Thoracic aorta (tissue), 2 donors: Measurements from ENCODE around the gene GRB10. TPM values are rescaled to one million over a fixed set of nuclear protein-coding genes. Genes with fewer than 3 reads are reported as not detected.

ENCODE experiments used
- ATAC-seq: fragments of 150-250 bp; one replicate; pipeline ENCODE4 v1.8.0; 2017; ENCODE audit warnings: low read depth; ENCODE audit not compliant: insufficient number of reproducible peaks, low FRiP score
- DNase-seq: peaks from one replicate; pipeline ENCODE4 v3.0.0-alpha.2; 2020; ENCODE audit warnings: low spot score
- H3K27ac ChIP-seq, 2 donors: fragments of 200-600 bp; sonication (generic); 1 replicate in 1 of 2; 2 replicates in 1 of 2; pipeline ENCODE4 v1.5.1; 2016; ENCODE audit warnings: mild to moderate bottlenecking in 2 of 2, moderate library complexity in 2 of 2
- H3K27me3 ChIP-seq: fragments of 200-600 bp; sonication (generic); replicated peaks from 2 replicates; pipeline ENCODE4 v1.6.0; 2016; ENCODE audit warnings: mild to moderate bottlenecking; ENCODE audit not compliant: insufficient read depth
- H3K36me3 ChIP-seq: fragments of 200-600 bp; sonication (generic); one replicate; pipeline ENCODE4 v1.5.1; 2016
- H3K4me1 ChIP-seq, 2 donors: fragments of 200-600 bp; sonication (generic); 1 replicate in 1 of 2; 2 replicates in 1 of 2; pipeline versions ENCODE4 v1.5.1 to v1.6.0; 2016; ENCODE audit warnings: low read depth in 2 of 2, mild to moderate bottlenecking in 1 of 2; ENCODE audit not compliant: control insufficient read depth in 1 of 2
- H3K4me3 ChIP-seq: fragments of 200-600 bp; sonication (generic); 2 replicates; pipeline ENCODE4 v1.5.1; 2016; ENCODE audit warnings: mild to moderate bottlenecking
- H3K9me3 ChIP-seq: fragments of 200-600 bp; sonication (generic); 2 replicates; pipeline ENCODE4 v1.5.1; 2016
- CTCF ChIP-seq: fragments of 200-600 bp; sonication (generic); IDR thresholded peaks from one replicate; pipeline ENCODE4 v1.5.1; 2019; ENCODE audit warnings: antibody characterized with exemption
- total RNA-seq, 2 donors: library from RNA; depleted of rRNA; stranded (reverse); fragments of >200 nt; gene quantifications; one replicate each; pipeline versions ENCODE4 v1.1.0 to v1.2.3, GENCODE V29; 2016

GRB10 gene
- total RNA-seq, 2 donors from 2014 or later, result 59.2 to 104 TPM

DNA sequence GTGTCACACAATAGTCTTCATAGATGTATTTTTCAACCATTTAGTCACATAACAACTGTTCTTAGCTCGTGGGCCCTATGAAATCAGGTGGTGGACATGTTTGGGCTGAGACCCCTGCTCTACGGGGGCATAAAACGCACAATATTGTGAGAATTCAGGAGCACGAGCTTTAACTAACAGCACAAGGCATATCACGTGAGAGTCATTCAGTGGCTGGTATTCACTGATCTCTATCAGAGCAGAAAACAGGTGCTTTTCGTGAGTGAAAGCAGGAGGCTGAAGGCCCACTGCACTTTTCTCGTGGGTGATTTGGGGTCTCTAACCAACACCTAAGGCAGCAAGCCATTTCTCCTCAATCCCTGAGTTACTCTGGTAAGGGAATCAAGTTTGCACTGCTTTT, 42.8 kb upstream of the GRB10 start:
- no peak for DNase-seq
- H3K4me3 ChIP-seq, result no peak overlapping the region
- TF ChIP-seq CTCF, result no peak
- H3K27me3 ChIP-seq, result no peaks in the 10 kb centered on the region
- H3K4me1 ChIP-seq, result no peaks in the 10 kb centered on the region
- no peaks in the 10 kb centered on the region for H3K36me3 ChIP-seq
- no peaks in the 10 kb centered on the region for H3K9me3 ChIP-seq
- H3K27ac ChIP-seq, result no peak overlapping the region
- no peak for ATAC-seq

GRCh38 chr7:50824882-50825281, 42.2 kb upstream of the GRB10 start:
- H3K27me3 ChIP-seq, result no peaks in the 10 kb centered on the region
- H3K27ac ChIP-seq, result no peak overlapping the region
- H3K36me3 ChIP-seq, result no peaks in the 10 kb centered on the region
- no peak for TF ChIP-seq CTCF
- no peaks in the 10 kb centered on the region for H3K4me1 ChIP-seq
- no peak for DNase-seq
- no peaks in the 10 kb centered on the region for H3K9me3 ChIP-seq
- no peak overlapping the region for H3K4me3 ChIP-seq
- no peak for ATAC-seq

DNA sequence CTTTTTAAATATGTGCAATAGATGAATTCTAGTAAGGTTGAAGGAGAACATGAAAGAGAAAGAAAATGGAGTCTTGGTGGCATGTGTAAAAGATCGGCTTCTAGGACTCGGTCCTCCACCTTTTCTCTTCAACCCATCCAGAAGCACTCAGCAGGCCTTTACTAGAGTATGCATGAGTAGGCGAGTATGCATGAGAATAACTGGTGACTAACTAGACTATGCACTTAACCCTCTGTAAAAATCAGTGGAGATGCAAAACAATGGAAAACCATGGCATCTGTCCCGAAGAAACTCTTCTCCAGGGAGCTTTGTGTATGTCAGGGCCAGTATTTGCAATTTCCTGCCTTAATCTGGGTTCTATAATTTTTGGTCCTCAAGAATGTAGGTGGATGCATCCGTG, 40.0 kb upstream of the GRB10 start:
- DNase-seq, result no peak
- H3K9me3 ChIP-seq, result no peaks in the 10 kb centered on the region

DNA sequence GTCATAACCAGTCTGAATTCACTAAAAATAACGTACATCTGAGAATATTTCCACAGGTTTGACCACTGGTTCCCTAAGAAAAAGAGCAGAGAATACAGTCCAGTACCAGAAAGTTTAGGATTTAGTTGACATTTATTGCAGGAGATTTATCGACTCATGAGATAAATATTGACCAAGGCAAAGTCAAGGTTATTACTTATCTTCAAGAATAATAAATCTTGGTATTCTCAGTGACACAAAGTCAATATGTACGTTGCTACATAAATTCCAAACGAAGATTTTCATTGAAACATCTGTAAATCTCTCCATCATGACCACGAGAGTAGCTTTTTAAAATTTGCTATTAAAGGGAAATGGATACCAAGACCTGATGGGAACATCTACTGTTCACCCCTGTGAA, 39.4 kb upstream of the GRB10 start:
- Histone ChIP-seq H3K27me3 (no peaks in the 10 kb centered on the region), H3K9me3 (no peaks in the 10 kb centered on the region), H3K4me1 (no peaks in the 10 kb centered on the region), H3K36me3 (no peaks in the 10 kb centered on the region), H3K27ac (no peak overlapping the region), H3K4me3 (no peak overlapping the region)
- no peak for TF ChIP-seq CTCF
- ATAC-seq (no peak), DNase-seq (no peak)

More for the DNA sequence above, 40.0 kb upstream of the GRB10 start:
- no peak for TF ChIP-seq CTCF
- ATAC-seq, result no peak
- Histone ChIP-seq H3K4me3 (no peak overlapping the region), H3K4me1 (no peaks in the 10 kb centered on the region), H3K27ac (no peak overlapping the region), H3K36me3 (no peaks in the 10 kb centered on the region), H3K27me3 (no peaks in the 10 kb centered on the region)

DNA sequence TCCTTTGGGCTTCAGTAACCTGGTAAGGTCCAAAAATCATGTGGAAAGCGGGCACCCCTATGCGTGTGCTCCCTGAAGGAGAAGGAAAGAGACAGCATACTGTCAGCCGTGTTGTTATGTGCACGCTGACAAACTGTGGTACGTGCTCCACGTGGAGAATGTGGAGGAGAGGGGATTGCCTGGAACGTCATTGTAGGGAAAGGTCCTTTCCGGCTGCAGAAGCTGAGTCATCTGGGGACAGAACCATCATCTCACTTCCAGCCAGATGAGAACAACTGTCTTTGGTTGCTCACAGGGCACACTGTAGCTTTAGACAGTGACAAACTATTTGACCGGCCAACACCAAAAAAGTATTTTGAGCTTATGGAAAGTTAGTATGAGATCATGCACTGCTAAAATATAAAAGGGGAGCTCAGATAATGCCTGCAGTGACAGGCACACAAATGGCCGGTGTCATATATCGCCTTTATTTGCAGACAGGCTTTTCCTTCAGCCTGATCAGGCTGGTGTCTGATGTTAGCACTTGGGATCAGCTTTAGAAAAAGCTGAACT, 38.8 kb upstream of the GRB10 start:
- no peak overlapping the region for H3K27ac ChIP-seq
- no peak for ATAC-seq

More for the DNA sequence above, 38.8 kb upstream of the GRB10 start:
- no peak for DNase-seq
- H3K36me3 ChIP-seq, result no peaks in the 10 kb centered on the region
- no peak for TF ChIP-seq CTCF
- H3K4me3 ChIP-seq, result no peak overlapping the region
- no peaks in the 10 kb centered on the region for H3K27me3 ChIP-seq
- H3K4me1 ChIP-seq, result no peaks in the 10 kb centered on the region
- no peaks in the 10 kb centered on the region for H3K9me3 ChIP-seq
